WTC11 (cell line): Measurements from ENCODE around the gene GCSH. TPM values are rescaled to one million over a fixed set of nuclear protein-coding genes. Genes with fewer than 3 reads are reported as not detected.

Experiments
- ATAC-seq: fragments of 200-7000 bp; cut with Tn5 transposase; 2 replicates; pipeline ENCODE4 v1.10.0; 2021; ENCODE audit warnings: mild to moderate bottlenecking, moderate library complexity
- CTCF ChIA-PET: fragments of 300-600 bp; sonication (Branson Sonifier 250); formaldehyde crosslinking; loops from one replicate; lab custom pipeline; 2021; ENCODE audit warnings: antibody characterized with exemption; lab: Charles Lee
- POLR2A ChIA-PET: fragments of 350-600 bp; sonication (Branson Sonifier 250); formaldehyde crosslinking; loops from one replicate; lab custom pipeline; 2021; ENCODE audit warnings: antibody characterized with exemption; lab: Charles Lee
- DNase-seq: peaks from one replicate; pipeline ENCODE4 v3.0.0; 2021; ENCODE audit warnings: low spot score
- H3K27ac Mint-ChIP-seq: 2 replicates; pipeline ENCODE4 v1.8.0; 2021; ENCODE audit warnings: mixed read lengths
- H3K27me3 Mint-ChIP-seq: 2 replicates; pipeline ENCODE4 v1.8.0; 2021; ENCODE audit warnings: low read depth, mild to moderate bottlenecking, moderate library complexity, mixed read lengths
- H3K36me3 Mint-ChIP-seq: 2 replicates; pipeline ENCODE4 v1.8.0; 2021; ENCODE audit warnings: mixed read lengths
- H3K4me1 Mint-ChIP-seq: 2 replicates; pipeline ENCODE4 v1.8.0; 2022; ENCODE audit warnings: mixed read lengths
- H3K4me3 Mint-ChIP-seq: 2 replicates; pipeline ENCODE4 v1.8.0; 2021; ENCODE audit warnings: mild to moderate bottlenecking, moderate library complexity, mixed read lengths
- H3K9me3 Mint-ChIP-seq: 2 replicates; pipeline ENCODE4 v1.8.0; 2021; ENCODE audit warnings: mixed read lengths
- CTCF ChIP-seq: fragments of 200-600 bp; IDR thresholded peaks from 2 replicates; pipeline ENCODE4 v1.8.0; 2022; ENCODE audit warnings: antibody characterized with exemption
- GTF2I ChIP-seq: fragments of 250-450 bp; sonication (Bioruptor Pico); conservative IDR thresholded peaks from 2 replicates; pipeline ENCODE4 v1.4.0; 2021; ENCODE audit warnings: mild to moderate bottlenecking
- NFE2L1 ChIP-seq: sonication (generic); formaldehyde crosslinking; IDR thresholded peaks from 2 replicates; pipeline ENCODE4 v1.8.1; 2023; ENCODE audit warnings: missing genetic modification reagents
- ZBTB43 ChIP-seq: sonication (generic); formaldehyde crosslinking; IDR thresholded peaks from 2 replicates; pipeline ENCODE4 v1.8.1; 2023; ENCODE audit warnings: mild to moderate bottlenecking, missing genetic modification reagents
- ZNF121 ChIP-seq: sonication (generic); formaldehyde crosslinking; IDR thresholded peaks from 2 replicates; pipeline ENCODE4 v1.8.0; 2023; ENCODE audit warnings: missing genetic modification reagents
- ZNF396 ChIP-seq: fragments of 250-450 bp; sonication (Bioruptor Pico); IDR thresholded peaks from 2 replicates; pipeline ENCODE4 v1.8.0; 2021; ENCODE audit warnings: mild to moderate bottlenecking, moderate library complexity, borderline replicate concordance
- ZNF532 ChIP-seq: fragments of 250-450 bp; sonication (Bioruptor Pico); IDR thresholded peaks from 2 replicates; pipeline ENCODE4 v1.9.0; 2021; ENCODE audit warnings: mild to moderate bottlenecking, borderline replicate concordance
- total RNA-seq: library from RNA; stranded (reverse); gene quantifications from 3 replicates; pipeline ENCODE4 v1.2.3, GENCODE V29; 2021
- TF ChIP-seq, protein P1 (sequence below): fragments of 250-450 bp; sonication (Bioruptor Pico); IDR thresholded peaks from 2 replicates; pipeline ENCODE4 v2.1.2; 2022; ENCODE audit warnings: mild to moderate bottlenecking, moderate library complexity
- TF ChIP-seq, protein P2 (sequence below): sonication (generic); formaldehyde crosslinking; IDR thresholded peaks from 2 replicates; pipeline ENCODE4 v1.8.0; 2023; ENCODE audit warnings: missing genetic modification reagents, mild to moderate bottlenecking, borderline replicate concordance

The GCSH gene
- total RNA-seq, 1 experiment from 2014 or later = 95.9 TPM

GRCh38 chr16:81140930-81141780 is 45.0 kb upstream of the GCSH start:
- CTCF ChIA-PET = interaction anchor here (0.6 to 2.6 kb wide), 24 partner anchors 10 to 714 kb away, joined by 3 to 11 read pairs (median 4); partner anchors contain the start of genes ATMIN and C16orf46
- no peaks in the 10 kb centered on the region for H3K9me3 Mint-ChIP-seq
- ATAC-seq = peak; percentile 80
- no peaks in the 10 kb centered on the region for H3K36me3 Mint-ChIP-seq
- POLR2A ChIA-PET = interaction anchor here (0.6 to 2.0 kb wide), 4 partner anchors 8 to 121 kb away, joined by 3 to 5 read pairs (median 4); no protein-coding TSS in a partner anchor
- DNase-seq = peak; percentile 74
- no peak overlapping the region for H3K27ac Mint-ChIP-seq
- TF ChIP-seq NFE2L1 (CRISPR knock-in tag) (peak; percentile 98), CTCF (peak; percentile 46), GTF2I (CRISPR knock-in tag) (0 out of 2 replicates have a peak, but pooled peaks have one; percentile 57), ZNF396 (CRISPR knock-in tag) (no peak), ZNF532 (CRISPR knock-in tag) (peak; percentile 92), ZNF121 (CRISPR knock-in tag) (peak; percentile 97), ZBTB43 (CRISPR knock-in tag) (no peak)
- TF ChIP-seq, protein P1, sequence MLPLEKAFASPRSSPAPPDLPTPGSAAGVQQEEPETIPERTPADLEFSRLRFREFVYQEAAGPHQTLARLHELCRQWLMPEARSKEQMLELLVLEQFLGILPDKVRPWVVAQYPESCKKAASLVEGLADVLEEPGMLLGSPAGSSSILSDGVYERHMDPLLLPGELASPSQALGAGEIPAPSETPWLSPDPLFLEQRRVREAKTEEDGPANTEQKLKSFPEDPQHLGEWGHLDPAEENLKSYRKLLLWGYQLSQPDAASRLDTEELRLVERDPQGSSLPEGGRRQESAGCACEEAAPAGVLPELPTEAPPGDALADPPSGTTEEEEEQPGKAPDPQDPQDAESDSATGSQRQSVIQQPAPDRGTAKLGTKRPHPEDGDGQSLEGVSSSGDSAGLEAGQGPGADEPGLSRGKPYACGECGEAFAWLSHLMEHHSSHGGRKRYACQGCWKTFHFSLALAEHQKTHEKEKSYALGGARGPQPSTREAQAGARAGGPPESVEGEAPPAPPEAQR (CRISPR knock-in tag) = peak; percentile 61; the same call in 1 of the 2 replicates
- TF ChIP-seq, protein P2, sequence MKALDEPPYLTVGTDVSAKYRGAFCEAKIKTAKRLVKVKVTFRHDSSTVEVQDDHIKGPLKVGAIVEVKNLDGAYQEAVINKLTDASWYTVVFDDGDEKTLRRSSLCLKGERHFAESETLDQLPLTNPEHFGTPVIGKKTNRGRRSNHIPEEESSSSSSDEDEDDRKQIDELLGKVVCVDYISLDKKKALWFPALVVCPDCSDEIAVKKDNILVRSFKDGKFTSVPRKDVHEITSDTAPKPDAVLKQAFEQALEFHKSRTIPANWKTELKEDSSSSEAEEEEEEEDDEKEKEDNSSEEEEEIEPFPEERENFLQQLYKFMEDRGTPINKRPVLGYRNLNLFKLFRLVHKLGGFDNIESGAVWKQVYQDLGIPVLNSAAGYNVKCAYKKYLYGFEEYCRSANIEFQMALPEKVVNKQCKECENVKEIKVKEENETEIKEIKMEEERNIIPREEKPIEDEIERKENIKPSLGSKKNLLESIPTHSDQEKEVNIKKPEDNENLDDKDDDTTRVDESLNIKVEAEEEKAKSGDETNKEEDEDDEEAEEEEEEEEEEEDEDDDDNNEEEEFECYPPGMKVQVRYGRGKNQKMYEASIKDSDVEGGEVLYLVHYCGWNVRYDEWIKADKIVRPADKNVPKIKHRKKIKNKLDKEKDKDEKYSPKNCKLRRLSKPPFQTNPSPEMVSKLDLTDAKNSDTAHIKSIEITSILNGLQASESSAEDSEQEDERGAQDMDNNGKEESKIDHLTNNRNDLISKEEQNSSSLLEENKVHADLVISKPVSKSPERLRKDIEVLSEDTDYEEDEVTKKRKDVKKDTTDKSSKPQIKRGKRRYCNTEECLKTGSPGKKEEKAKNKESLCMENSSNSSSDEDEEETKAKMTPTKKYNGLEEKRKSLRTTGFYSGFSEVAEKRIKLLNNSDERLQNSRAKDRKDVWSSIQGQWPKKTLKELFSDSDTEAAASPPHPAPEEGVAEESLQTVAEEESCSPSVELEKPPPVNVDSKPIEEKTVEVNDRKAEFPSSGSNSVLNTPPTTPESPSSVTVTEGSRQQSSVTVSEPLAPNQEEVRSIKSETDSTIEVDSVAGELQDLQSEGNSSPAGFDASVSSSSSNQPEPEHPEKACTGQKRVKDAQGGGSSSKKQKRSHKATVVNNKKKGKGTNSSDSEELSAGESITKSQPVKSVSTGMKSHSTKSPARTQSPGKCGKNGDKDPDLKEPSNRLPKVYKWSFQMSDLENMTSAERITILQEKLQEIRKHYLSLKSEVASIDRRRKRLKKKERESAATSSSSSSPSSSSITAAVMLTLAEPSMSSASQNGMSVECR (CRISPR knock-in tag) = no peak
- H3K27me3 Mint-ChIP-seq = no peaks in the 10 kb centered on the region; the same call in 1 of the 2 replicates
- no peak overlapping the region for H3K4me3 Mint-ChIP-seq
- peaks cover 18% of the 10 kb centered on the region for H3K4me1 Mint-ChIP-seq
